GM10847 (cell line): ENCODE data around the gene TAL2.

Experiments
- POLR2A ChIP-seq: IDR thresholded peaks from 2 replicates; pipeline ENCODE4 v1.6.1; 2011; ENCODE audit not compliant: insufficient read length; ENCODE audit errors: extremely low read depth

The TAL2 gene

GRCh38 chr9:105693435-105694189 is 31.4 kb downstream of the TAL2 start:
- TF ChIP-seq POLR2A: no peak

GRCh38 chr9:105694190-105694847 is 32.1 kb downstream of the TAL2 start, which contains the start of gene TMEM38B:
Gene TMEM38B, plus strand, starts transcription at chr9:105694541. Its CDS starts 120 bp downstream, at chr9:105694661.
- peak; percentile 57 for TF ChIP-seq POLR2A

- no peak for TF ChIP-seq POLR2A
Measured at GRCh38 chr9:105694848-105695581, 32.8 kb downstream of the TAL2 start.

DNA sequence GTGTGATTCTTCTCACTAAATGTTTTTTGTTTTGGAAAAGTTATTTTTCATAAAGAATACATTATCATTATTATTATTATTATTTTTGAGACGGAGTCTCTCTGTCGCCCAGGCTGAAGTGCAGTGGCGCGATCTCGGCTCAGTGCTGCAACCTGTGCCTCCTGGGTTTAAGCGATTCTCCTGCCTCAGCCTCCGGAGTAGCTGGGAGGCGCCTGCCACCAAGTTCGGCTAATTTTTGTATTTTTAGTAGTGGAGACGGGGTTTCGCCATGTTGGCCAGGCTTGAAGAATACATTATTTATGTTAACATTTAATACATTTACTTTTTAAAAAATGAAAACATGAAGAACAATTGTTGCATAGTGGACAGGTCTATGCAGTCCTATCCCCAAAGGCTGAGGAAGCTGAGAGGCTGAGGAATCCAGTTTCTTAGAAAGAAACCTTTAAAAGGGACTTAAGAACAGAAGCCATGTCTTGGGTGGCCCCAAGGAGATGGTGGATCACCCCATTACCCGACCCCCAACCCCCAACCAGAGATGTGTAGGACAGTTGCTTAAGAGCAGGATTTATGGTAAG is 34.0 kb downstream of the TAL2 start:
- no peak for TF ChIP-seq POLR2A

DNA sequence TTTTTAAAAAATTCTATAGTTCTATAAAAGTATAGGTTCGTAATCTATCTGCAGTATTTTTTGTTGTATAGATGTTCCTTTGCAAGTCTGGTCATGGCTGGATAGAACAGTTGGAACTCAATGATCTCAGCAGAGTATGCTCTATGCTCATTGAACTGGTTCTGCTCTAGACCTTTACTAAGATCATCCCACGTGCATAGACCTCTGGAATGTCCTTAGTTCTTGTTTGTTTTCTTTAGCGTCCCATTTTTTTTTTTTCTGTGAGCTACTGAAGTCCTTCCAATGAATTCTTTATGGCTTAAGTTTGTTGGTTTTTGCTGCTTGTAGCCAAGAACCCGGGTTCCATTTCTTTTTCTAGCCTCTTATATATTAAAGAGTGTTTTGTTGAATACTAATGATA is 35.6 kb downstream of the TAL2 start:
- TF ChIP-seq POLR2A: no peak

- no peak for TF ChIP-seq POLR2A
Measured at GRCh38 chr9:105698348-105698870, 36.2 kb downstream of the TAL2 start.

- TF ChIP-seq POLR2A: no peak
Measured at GRCh38 chr9:105700668-105701067, 38.4 kb downstream of the TAL2 start.

DNA sequence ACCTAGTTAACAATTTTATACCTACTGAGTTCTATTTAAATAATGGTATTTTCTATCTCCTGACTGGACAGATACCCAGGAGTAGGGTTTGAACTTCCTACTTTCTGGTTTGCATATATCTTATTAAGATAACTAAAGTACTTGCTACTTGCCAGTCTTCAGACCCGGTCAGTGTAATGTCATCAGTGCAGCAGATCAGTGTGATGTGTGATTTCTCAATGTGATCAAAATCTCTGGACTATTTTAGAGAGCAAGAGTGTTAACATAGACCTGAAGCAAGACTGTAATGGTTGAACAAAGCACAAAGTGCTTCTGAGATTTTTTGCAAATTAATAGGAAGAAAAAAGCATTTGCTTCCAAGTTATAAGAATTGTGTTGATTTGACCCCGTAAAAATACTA is 38.9 kb downstream of the TAL2 start:
- TF ChIP-seq POLR2A: no peak

- no peak for TF ChIP-seq POLR2A
Measured at GRCh38 chr9:105702207-105702606, 40.0 kb downstream of the TAL2 start.

DNA sequence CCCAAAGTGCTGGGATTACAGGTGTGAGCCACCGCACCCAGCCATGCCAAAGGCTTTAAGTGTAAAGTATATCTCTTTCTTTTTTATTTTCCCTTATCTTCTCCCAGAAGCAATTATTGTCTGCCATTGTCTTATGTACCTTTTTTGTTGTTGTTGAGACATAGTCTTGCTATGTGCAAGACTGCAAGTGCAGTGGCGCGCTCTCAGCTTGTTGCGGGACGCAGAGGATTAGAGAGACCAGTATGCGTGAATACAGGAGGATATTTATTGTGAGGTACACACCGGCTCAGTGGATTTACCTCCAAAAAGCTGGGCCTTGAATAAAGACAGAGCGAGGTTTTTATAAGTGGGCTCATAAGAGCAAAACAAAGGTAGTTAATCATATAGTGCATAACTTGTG is 43.9 kb downstream of the TAL2 start:
- no peak for TF ChIP-seq POLR2A

DNA sequence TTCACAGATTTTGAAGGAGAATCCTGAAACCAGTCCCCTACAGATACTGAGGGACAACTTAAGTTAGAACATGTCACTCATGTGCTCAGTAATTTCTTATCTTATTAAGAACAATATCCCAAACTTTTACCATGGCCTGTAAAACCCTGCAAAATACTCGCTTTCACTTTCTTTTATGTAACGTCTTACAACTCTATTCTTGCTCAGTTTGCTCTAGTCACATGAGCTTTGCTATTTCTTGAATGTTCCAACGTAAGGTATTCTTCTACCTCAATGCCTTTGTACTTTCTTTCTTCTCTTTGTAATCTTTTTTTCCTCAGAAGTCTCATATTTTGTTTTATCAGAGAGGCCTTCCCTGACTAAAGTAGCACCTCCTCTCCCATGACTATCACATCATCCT is 46.1 kb downstream of the TAL2 start:
- TF ChIP-seq POLR2A: no peak

DNA sequence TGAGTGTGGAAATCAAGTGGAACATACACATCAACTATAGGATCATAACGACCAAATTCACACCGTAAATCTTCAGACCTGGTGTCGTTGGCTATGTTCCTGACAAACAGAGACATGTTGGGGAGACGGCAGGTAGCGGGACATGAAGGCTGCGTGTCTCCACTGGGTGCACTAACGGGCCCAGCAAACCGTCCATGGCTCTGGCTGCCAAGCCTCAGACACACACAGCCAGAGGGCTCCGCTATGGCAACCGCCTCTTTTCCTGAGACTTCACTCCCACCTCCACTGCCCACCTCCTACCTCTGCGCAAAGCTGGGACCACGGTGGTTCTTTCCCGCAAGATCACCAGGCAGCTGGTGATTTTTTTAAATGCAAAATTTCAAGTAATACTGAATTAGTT is 48.4 kb downstream of the TAL2 start:
- no peak for TF ChIP-seq POLR2A

DNA sequence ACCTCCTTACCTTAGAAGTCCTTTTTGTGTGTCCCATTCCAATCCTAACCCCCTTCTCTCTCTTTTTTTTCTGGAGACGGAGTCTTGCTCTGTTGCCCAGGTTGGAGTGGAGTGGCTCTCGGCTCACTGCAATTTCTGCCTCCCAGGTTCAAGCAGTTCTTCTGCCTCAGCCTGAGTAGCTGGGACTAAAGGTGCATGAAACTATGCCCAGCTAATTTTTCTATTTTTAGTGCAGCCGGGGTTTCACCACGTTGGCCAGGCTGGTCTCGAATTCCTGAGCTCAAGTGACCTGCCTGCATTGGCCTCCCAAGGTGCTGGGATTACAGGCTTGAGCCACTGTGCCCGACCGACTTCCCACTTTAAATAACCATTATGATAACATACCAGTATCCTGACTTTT is 49.6 kb downstream of the TAL2 start:
- TF ChIP-seq POLR2A: no peak

DNA sequence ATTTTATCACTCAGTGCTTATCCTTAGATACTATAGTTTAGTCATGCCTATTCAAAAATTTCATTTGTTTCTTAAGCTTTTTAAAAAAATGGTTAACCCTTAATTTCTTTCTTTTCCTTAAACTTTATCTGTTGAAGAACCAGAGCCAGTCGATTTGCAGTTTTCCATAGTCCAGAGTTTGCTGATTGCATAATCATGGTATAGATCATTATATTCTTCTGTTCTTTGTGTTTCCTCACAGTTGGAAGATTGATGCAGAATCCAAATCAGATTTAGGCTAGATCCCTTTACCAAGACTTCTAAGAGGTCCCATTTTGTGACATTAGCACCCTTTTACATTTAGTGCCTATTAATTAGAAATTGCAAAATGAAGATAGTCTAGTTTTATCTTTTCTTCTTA is 50.0 kb downstream of the TAL2 start:
- no peak for TF ChIP-seq POLR2A
